G401 (cell line): Measurements from ENCODE around the gene SFTA2. TPM values are rescaled to one million over a fixed set of nuclear protein-coding genes. Genes with fewer than 3 reads are reported as not detected.
"Not testable (repeated sequence)": the region's sequence is repeated elsewhere in the genome, so short reads cannot be mapped to it uniquely, and the experiment has no call there.

ENCODE experiments used
- DNase-seq: peaks from one replicate; pipeline ENCODE4 v3.0.0-alpha.2; 2015; ENCODE audit warnings: low spot score
- in situ Hi-C: cut with HindIII; loops from 2 replicates; pipeline ENCODE4 v1.10.0; 2016; ENCODE audit warnings: low sequenced_read_pairs, mixed read lengths
- total RNA-seq: library from RNA; depleted of rRNA; stranded (reverse); fragments of >200 nt; shearing (Covaris generic); gene quantifications from 2 replicates; pipeline ENCODE4 v1.2.3, GENCODE V29; 2014

SFTA2 gene
- total RNA-seq, 1 experiment from 2014 or later, result not detected

DNA sequence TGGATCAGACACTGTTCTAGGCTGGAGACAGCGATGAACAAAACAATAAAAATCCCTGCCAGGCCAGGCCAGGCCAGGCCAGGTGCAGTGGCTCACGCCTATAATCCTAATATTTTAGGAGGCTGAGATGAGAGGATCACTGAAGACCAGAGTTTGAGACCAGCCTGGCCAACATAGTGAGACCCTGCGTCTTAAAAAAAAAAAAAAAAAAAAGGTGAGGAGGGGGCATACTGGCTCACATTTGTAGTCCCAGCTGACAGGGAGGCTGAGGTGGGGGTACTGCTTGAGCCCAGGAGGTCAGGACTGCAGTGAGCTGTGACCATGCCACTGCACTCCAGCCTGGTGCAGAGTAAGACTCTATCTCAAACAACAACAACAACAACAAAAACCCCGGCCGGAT lies 13.3 kb upstream of the SFTA2 start:
- in situ Hi-C loops, result no loop called here
- DNase-seq, result no peak

DNA sequence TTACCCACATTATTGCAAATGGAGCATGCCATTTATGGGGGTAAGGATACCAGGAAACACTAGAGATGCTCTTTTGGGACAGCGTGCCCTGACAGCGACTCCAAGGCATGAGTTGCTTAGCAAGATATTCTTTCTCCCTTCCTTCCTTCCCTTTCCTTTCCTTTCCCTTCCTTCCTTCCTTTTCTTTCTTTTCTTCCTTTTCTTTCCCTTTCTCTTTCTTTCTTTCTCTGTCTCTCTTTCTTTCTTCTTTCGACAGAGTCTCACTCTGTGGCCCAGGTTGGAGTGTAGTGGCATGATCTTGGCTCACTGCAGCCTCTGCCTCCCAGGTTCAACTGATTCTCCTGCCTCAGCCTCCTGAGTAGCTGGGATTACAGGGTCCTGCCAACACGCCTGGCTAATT lies 12.1 kb upstream of the SFTA2 start:
- in situ Hi-C loops, result no loop called here
- no peak for DNase-seq

DNA sequence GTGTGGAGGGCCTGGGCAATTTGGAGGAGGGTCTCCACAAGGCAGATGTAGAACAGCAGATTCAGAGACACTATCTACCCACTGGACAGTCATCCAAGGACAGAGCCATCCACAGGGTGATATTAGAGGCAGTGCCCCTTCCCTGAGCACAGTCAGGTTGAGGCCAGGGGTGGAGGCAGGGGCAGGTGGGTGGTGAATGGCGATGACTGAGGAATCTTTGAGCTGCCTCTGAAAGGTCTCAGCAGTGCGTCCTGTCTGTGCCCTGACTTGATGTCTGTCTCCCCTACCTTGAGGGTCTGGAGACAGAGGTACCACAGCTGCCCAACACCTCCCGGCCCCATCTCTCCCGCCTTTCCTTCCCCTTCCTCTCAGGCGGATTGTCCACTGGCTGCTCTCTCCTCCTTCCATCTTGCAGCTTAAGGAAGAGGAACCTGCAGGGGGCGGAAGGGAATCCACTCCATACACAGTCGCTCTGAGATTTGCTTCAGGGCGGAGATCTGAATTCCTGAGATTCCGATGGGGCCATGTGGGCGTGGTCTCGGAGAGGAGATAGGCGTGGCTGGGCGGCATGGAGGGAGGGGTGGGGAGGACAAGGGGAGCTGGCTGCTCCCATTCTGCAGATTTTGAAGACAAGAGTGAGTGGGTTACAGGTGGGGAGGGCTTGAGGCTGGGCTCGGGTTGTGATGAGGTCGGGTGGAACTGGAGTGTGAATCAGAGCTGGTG lies 10.5 kb upstream of the SFTA2 start:
- in situ Hi-C loops, result no loop called here
- DNase-seq, result peak; percentile 3

DNA sequence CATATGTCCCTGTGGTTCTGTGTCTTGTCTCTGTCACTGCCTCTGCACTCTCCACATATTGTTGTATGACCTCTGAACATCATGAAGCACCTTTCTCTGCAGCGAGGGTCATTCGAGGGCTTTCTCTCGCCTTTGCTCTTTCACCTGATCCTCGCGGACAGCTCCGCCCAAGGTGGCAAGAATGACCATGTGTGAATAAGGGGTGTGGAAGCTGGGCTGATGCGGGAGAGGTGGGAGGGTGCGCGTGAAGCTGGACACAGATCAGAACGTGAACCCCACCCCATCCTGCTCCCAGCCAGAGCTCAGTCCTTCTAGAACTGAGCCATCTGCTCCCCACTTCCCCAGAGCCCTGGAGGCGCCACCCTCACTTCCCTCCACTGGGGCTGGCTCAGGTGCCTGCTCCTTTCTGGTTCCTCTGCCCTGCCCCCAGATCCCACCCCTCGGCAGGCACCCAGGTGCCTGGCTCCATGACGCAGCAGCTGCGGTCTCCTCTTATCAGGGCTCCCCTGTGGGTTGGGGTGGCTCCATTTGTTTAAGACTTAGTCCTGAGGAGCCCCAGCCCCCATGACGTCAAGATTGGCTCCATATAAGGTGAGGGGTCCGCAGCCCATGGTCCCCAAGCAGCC lies 8.5 kb upstream of the SFTA2 start, which contains the start of gene MUCL3:
MUCL3 (plus strand) TSS at position 613 of the 626 bp plus-strand sequence. CDS start 27 bp downstream, outside the sequence.
- DNase-seq, result no peak
- in situ Hi-C loops, result no loop called here

DNA sequence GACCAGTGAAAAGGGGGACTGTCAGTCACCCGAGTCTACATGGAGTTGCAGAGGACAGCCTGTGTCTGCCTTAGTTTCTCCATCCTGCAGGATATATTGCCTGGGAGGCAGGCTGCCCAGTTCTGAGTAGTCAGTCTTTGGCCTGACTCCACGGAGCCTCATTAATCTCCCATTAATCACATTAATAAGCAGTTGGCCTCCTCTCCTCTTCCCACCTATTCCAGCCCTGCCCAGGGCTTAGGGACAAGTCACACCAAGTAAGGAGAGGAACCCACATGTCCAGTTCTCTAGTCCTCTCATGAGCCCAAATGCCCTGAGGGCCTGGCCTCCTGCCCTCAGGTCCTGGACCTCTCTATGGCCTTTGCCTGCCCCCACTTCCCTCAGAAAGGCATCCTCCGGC lies 7.5 kb upstream of the SFTA2 start:
- in situ Hi-C loops, result no loop called here

DNA sequence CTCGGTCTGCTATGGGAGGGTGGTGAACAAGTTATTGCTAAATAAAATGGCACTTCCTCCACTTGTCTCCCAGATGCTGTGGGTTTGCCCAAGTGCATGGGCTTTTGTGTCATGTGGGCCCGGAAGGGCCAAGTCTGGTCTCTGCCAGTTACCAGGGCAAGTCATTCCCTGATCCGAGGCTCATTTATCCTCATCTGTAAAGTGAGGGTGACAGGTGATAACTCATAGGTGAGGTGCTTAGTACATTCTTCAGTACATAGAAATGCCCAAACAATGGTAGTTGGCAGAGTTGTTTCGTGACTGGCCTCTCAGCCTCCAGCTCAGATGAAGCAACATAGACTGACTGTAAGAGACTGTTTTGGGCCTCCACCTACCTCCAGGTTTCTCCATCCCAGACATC lies 6.8 kb upstream of the SFTA2 start:
- in situ Hi-C loops, result no loop called here
- no peak for DNase-seq

More for the DNA sequence above, 7.5 kb upstream of the SFTA2 start:
- DNase-seq, result no peak

DNA sequence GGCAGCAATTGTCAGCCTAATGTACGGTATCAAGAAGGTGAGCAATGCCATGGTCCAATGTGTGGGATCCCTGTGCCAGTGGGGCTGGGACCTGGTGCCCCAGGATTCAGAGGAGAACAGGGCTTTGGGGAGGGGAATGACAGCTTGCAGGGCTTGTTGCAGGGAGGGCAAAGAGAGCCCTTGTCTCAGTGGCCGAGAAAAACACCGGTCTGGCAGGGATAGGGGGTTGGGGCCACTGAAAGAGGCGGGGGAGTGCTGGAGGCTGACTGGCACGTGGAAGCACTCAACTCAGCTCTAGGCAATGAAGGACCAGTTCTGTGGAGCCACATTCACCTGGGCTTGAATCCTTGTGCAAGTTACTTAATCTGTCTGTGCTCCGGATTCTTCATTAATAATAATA lies 5.3 kb upstream of the SFTA2 start:
- no peak for DNase-seq
- in situ Hi-C loops, result no loop called here

DNA sequence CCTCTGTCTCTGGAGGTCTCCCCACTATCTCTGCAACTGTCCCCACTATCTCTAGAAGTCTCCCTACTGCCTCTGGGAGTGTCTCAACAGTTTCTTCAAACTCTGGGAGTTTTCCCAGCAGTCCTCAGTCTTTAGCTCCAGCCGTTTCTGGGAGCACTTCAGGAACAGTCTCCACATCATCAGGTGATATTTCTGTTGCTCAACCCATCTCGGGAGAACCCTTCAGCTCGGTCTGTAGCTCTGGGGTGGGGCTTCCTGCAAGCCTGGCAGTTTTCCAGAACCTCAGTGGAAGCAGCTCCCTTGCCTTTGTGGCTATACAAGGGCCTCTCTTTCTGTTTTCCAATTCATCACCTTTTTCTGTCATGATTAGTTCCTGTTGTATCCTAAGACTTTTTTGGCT lies 3.0 kb upstream of the SFTA2 start:
- no peak for DNase-seq
- in situ Hi-C loops, result no loop called here

DNA sequence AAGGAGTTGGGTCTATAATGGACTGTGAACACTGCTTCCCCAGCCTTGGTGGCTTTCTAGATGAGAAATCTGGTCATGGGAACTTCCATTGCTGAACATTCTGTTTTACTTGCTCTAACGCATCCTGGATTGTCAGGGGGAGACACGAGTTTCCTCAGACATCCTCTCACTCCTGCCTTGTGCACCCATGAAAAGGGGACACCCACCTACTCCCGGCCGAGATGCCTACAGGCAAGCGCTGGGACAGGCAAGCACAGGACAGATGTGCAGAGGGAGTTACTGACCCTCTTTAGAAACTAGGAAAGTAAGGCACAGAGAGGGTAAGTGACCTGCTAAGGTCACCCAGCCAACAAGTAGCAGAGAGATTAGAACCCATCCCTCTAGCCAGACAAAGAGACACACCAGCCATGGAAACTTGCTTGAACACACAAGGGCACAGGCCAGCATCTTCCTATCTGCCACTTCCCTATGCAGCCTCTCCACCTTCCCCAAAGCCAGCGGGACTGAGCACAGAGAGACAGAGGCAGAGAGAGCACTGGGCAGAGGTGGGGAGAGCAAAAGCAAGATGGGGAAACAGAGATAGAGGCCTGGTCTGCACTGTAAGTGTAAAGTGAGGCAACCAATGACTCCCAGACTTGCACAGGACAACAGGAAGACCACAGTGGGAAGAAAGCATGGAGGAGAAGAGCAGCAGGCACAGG lies 845 bp upstream of the SFTA2 start:
- DNase-seq, result no peak
- in situ Hi-C loops, result no loop called here

DNA sequence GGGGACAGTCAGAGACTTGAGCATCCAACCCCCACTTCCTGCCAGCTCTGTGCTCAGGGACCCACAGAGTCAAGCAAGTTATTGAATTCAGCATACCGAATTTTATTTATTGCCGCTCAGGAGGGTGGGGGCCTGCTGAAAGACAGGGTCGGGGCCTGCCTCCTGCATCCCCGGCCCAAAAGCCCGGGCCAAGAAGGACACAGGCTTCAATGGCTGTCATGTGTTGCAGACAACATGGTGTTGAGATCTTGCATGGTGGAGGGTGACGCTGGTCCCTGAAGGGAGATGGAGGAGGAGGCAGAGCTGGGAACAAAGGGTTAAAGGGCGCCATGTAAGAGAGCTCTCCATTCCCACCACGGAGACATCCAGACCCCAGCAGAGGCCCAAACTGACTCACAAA lies 698 bp downstream of the SFTA2 start:
- no peak for DNase-seq
- in situ Hi-C loops, result no loop called here

DNA sequence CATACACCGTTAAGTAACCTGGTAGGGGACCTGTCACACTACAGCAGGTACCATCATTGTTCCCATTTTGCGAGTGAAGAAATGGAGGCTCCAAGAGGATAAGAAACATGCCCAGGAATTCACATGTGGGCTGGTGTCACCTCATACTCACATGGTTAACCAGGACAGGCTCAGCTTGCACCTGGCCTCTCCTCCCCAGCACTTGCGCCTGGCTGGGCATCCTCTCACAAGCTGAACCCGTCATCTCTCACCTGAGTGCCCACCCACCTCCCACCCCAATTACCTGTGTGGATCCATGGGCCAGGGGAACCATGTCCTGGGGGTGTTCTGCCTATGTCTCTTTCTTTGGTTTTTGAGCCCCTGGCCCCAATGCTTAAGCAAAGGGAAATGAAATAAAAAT lies 1.5 kb downstream of the SFTA2 start:
- in situ Hi-C loops, result no loop called here
- no peak for DNase-seq

DNA sequence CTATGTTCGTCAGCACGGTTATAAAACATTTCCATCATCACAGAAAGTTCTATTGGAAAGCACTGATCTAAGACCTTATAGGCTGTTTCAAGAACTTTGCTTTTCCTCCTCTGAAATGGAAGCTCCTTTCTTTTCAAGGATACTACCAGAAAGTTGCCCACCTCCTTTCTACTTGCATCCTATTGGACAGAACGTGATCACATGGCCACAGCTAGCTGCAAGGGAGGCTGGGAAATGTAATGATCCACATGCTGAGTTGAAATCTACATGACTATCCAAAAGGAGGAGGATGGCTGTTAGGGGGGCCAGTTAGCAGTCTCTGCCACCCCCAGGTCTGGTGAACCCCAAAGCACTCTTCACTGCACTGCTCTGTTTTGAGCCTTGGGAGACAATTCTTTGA lies 3.3 kb downstream of the SFTA2 start:
- in situ Hi-C loops, result no loop called here

DNA sequence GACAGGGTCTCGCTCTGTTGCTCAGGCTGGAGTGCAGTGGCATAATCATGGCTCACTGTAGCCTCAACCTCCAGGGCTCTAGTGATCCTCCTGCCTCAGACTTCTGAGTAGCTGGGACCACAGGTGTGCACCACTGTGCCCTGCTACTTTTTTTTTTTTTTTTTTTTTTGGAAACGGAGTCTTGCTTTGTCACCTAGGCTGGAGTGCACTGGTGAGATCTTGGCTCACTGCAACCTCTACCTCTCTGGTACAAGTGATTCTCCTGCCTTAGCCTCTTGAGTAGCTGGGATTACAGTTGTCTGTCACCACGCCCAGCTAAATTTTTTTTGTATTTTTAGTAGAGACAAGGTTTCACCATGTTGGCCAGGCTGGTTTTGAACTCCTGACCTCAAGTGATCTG lies 4.9 kb downstream of the SFTA2 start:
- not testable (repeated sequence) for DNase-seq

More for the DNA sequence above, 3.3 kb downstream of the SFTA2 start:
- no peak for DNase-seq

DNA sequence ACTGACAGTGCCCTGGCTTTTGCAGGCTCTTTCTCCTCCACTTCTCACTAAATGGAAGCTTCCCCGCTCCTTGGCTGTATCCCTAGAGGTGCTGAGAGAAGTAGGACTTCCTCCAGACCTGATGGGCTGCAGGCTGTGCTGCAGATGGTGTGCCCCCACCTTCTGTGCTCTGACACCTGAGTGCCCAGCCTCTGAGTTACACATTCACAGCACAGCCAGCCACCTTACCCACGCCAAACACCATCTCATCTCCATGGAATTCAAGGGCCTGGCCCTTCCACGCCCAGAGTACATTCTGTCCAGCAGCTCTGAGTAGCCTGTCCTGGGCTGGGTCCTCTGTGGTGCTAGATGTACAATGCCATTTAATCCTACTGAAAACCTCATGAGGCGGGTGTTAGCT lies 5.3 kb downstream of the SFTA2 start:
- peak; percentile 84 for DNase-seq
- in situ Hi-C loops, result no loop called here

More for the DNA sequence above, 4.9 kb downstream of the SFTA2 start:
- in situ Hi-C loops, result not testable (repeated sequence)

DNA sequence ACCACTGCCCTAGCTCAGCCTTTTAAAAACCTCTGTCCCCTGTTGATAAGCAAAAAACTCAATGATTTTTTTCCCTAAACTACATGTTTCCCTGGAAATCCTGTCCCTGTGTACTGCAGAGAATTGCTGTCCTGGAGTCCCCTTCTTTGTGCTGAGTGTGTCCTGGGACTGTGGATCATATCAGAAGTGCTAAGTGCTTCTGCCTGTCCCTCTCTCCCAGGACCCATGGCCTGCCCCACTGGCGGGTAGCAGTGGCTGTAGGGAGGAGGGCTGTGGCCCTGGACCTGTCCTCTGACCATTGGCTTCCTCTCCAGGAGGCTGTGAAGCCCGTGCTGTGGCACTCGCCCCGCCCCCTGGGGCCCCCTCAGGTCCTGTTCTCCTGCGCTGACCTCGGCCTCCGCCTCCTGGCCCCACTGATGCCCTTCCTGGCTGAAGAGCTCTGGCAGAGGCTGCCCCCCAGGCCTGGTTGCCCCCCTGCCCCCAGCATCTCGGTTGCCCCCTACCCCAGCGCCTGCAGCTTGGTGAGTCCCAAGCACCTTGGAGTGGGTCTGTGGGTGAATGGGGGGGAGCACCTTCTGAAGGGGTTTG lies 7.8 kb downstream of the SFTA2 start:
- DNase-seq, in situ Hi-C loops: not testable (repeated sequence)

DNA sequence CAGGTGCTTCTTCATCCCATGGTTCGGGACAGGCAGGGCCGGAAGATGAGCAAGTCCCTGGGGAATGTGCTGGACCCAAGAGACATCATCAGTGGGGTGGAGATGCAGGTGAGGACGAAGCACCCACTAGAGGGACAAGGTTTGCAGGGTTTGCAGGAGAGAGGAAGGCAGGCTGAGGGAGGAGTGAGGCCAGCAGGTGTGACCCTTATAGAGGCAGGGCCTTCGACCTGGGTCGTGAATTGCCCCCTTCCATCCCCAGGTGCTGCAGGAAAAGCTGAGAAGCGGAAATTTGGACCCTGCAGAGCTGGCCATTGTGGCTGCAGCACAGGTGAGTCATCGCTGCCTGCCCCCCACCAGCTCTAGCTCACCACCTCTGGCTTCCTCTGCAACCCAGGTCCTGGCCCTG lies 9.5 kb downstream of the SFTA2 start:
- DNase-seq, result no peak
- in situ Hi-C loops, result no loop called here

DNA sequence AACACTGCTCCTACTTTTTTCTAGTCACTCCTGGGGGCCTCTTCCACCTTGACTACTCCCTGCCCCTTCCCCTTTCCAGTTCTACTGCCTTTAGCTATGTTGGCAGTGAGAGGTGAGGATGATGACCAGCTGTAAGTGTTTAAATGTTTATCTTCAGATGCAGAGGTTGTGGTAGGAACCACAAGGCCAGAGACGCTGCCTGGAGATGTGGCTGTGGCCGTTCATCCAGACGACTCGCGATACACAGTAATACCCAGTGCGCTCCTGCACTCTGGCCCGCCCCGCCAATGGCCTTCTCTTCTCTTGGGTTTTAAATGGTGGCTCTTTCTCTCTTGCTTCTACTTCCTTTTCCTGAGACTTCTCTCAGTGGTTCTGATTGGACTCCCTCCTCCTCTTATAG lies 13.3 kb downstream of the SFTA2 start:
- DNase-seq, result no peak
- in situ Hi-C loops, result no loop called here

DNA sequence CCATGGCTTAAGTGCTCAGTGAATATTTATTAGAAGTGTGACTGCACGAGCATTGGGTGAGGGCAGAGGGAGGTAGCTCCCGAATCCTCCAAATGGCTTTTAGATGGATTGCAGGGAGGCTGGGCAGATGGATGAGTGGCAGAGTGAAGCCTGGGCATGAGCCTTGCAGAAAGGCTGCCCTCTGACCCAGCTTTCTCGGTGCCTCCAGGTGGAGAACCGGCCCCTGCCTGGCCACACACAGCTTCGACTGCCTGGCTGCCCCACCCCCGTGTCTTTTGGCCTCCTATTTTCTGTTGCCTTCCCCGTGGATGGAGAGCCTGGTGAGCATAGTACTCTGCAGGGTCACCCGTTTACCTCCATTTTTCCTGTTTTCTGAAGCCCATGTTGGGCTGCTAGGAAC lies 14.5 kb downstream of the SFTA2 start:
- in situ Hi-C loops, result no loop called here
- no peak for DNase-seq

DNA sequence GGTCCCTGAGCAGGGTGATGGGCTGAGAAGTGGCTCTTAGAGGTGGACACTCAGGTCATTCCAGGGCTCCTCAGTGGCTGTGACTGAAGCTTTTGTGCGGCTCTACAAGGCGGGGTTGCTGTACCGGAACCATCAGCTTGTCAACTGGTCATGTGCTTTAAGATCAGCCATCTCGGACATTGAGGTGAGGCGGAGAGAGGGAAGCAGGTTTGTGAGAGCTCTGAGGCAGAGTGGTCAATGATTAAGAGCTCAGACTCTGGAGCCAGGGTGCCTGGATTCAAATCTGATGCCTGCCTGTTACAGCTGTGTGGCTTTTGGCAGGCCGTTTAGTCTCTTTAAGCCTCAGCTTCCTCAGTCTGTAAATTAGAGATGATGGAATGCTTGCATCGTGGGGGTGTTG lies 14.9 kb downstream of the SFTA2 start:
- DNase-seq, result no peak
- in situ Hi-C loops, result no loop called here

DNA sequence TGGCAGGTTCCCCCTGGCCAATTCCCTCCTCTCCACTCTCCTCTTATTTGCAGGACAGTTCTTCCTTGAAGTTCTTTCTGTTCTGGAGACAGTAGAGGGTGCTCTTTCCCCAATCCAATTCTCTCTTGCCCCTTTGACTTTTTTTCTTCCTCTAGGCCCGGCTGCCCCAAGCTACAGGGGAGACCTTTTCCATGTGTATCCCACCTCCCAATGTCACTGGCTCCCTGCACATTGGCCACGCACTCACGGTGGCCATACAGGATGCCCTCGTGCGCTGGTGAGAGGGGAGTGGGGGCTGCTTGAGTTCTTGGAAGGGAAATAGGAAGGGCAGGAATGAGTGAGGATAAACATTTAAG lies 16.4 kb downstream of the SFTA2 start:
- DNase-seq, result peak; percentile 78
- in situ Hi-C loops, result no loop called here
